OCI-LY1 (cell line): ENCODE results near the gene SOBP.

Source experiments
- CTCF ChIP-seq: fragments of 200-600 bp; sonication (generic), shearing (Covaris generic); IDR thresholded peaks from 2 replicates; pipeline ENCODE4 v1.5.1; 2017; ENCODE audit warnings: mild to moderate bottlenecking, antibody characterized with exemption, low read length, moderate library complexity, mixed read lengths
- EZH2 ChIP-seq: fragments of 200-600 bp; sonication (generic), shearing (Covaris generic); IDR thresholded peaks from 2 replicates; pipeline ENCODE4 v1.8.0; 2017; ENCODE audit warnings: borderline replicate concordance, mixed run types, mild to moderate bottlenecking, antibody characterized with exemption, low read length, moderate library complexity, mixed read lengths

DNA sequence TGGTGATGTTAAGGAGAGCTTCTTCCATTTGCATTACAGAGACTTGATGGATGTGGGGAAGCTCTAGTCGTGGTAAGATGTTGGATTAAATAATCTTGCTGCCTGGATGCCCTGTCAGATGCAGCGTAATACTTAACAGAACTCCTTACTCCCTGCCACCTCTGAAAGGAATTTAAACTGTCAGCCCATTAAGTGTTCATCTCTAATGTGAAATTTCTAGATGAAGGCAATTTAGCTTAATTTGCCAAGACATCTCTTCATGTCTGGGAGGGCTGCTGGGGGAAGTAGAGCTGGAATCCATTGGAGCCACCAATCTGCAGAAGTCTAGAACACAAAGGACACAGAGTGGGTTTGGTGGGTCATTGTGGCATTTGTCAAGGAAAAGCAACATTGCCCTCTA is 64.4 kb downstream of the SOBP start:
- no peak for TF ChIP-seq CTCF
- no peak for TF ChIP-seq EZH2
